Smooth muscle cell (in vitro differentiated cells): ENCODE data around the gene GNA14. TPM values are rescaled to one million over a fixed set of nuclear protein-coding genes. Genes with fewer than 3 reads are reported as not detected.

ENCODE experiments used
- DNase-seq: peaks from one replicate; lab custom pipeline; 2025; ENCODE audit not compliant: unreplicated experiment; lab: John Stamatoyannopoulos, UW
- H2AFZ ChIP-seq: fragments of 200-600 bp; sonication (generic); 2 replicates; pipeline ENCODE4 v1.6.0; 2016; ENCODE audit warnings: antibody characterized with exemption, low read depth, mild to moderate bottlenecking
- H3F3A ChIP-seq: fragments of 200-600 bp; sonication (generic); 2 replicates; pipeline ENCODE4 v1.6.0; 2017; ENCODE audit warnings: antibody characterized with exemption, low read depth
- H3K27ac ChIP-seq: fragments of 200-600 bp; sonication (generic); 2 replicates; pipeline ENCODE4 v1.5.1; 2016; ENCODE audit warnings: low read depth, mild to moderate bottlenecking
- H3K27me3 ChIP-seq: fragments of 200-600 bp; sonication (generic); 2 replicates; pipeline ENCODE4 v1.6.1; 2016; ENCODE audit warnings: low read depth, mild to moderate bottlenecking
- H3K36me3 ChIP-seq: fragments of 200-600 bp; sonication (generic); 2 replicates; pipeline ENCODE4 v1.5.1; 2016; ENCODE audit warnings: low read depth
- H3K4me1 ChIP-seq: fragments of 200-600 bp; sonication (generic); 2 replicates; pipeline ENCODE4 v1.5.1; 2016; ENCODE audit warnings: low read depth
- H3K4me2 ChIP-seq: fragments of 200-600 bp; sonication (generic); 2 replicates; pipeline ENCODE4 v1.6.0; 2016; ENCODE audit warnings: mild to moderate bottlenecking
- H3K4me3 ChIP-seq: fragments of 200-600 bp; sonication (generic); 2 replicates; pipeline ENCODE4 v1.5.1; 2016; ENCODE audit warnings: mild to moderate bottlenecking
- H3K79me2 ChIP-seq: fragments of 200-600 bp; sonication (generic); 2 replicates; pipeline ENCODE4 v1.6.0; 2016; ENCODE audit warnings: low read depth, mild to moderate bottlenecking
- H3K9ac ChIP-seq: fragments of 200-600 bp; sonication (generic); 2 replicates; pipeline ENCODE4 v1.6.0; 2016; ENCODE audit warnings: low read depth
- H3K9me3 ChIP-seq: fragments of 200-600 bp; sonication (generic); replicated peaks from 2 replicates; pipeline ENCODE4 v1.5.1; 2016; ENCODE audit warnings: low read depth
- H4K20me1 ChIP-seq: fragments of 200-600 bp; sonication (generic); 2 replicates; pipeline ENCODE4 v1.6.0; 2016; ENCODE audit warnings: low read depth
- CTCF ChIP-seq: fragments of 200-600 bp; sonication (generic); IDR thresholded peaks from 2 replicates; pipeline ENCODE4 v1.5.1; 2017; ENCODE audit warnings: borderline replicate concordance, mild to moderate bottlenecking, antibody characterized with exemption; ENCODE audit not compliant: insufficient read depth, poor library complexity, severe bottlenecking
- WGBS: methylation state at CpG from one replicate; pipeline ENCODE4 v1.1.7; 2016; ENCODE audit warnings: low lambda C conversion rate; 5-methylcytosine and 5-hydroxymethylcytosine counted together
- polyA plus RNA-seq: library from polyadenylated mRNA; unstranded; fragments of >200 nt; fragmentation: Nextera tagmentation; extraction: Ambion mirVana; gene quantifications from 2 replicates; pipeline ENCODE4 v1.2.1, GENCODE V29; 2016
- total RNA-seq: library from RNA; depleted of rRNA; stranded (reverse); fragments of >200 nt; gene quantifications from 2 replicates; pipeline ENCODE4 v1.2.3, GENCODE V29; 2014

The GNA14 gene
- total and polyA plus RNA-seq, 2 experiments from 2014 or later = 1.6 to 10.2 TPM

GRCh38 chr9:77561331-77562018 lies 86.6 kb downstream of the GNA14 start:
- DNase-seq = no peak
- Histone ChIP-seq H2AFZ (no peak overlapping the region), H3K4me3 (no peak overlapping the region), H3K4me1 (peaks cover 3% of the 10 kb centered on the region), H3K9me3 (no peaks in the 10 kb centered on the region), H3F3A (no peaks in the 10 kb centered on the region), H3K27ac (no peak overlapping the region), H3K79me2 (no peaks in the 10 kb centered on the region), H3K27me3 (no peaks in the 10 kb centered on the region), H3K9ac (no peak overlapping the region), H3K4me2 (no peak overlapping the region), H4K20me1 (no peaks in the 10 kb centered on the region), H3K36me3 (no peaks in the 10 kb centered on the region)
- 94% methylated on average over 2 of the region's 2 CpGs for WGBS
- no peak for TF ChIP-seq CTCF

GRCh38 chr9:77556396-77556795 lies 91.7 kb downstream of the GNA14 start:
- Histone ChIP-seq H3K4me3 (no peak overlapping the region), H4K20me1 (no peaks in the 10 kb centered on the region), H3K27ac (no peak overlapping the region), H3K4me1 (no peaks in the 10 kb centered on the region), H3F3A (peaks cover 5% of the 10 kb centered on the region), H3K79me2 (no peaks in the 10 kb centered on the region), H3K36me3 (no peaks in the 10 kb centered on the region), H3K9me3 (no peaks in the 10 kb centered on the region), H3K4me2 (no peak overlapping the region), H2AFZ (no peak overlapping the region), H3K9ac (no peak overlapping the region), H3K27me3 (no peaks in the 10 kb centered on the region)
- TF ChIP-seq CTCF = no peak
- WGBS = 58% methylated on average over 1 of the region's 1 CpG
- no peak for DNase-seq

GRCh38 chr9:77554586-77555105 lies 93.5 kb downstream of the GNA14 start:
- H3K9ac ChIP-seq = no peak overlapping the region
- no peak for DNase-seq

More at GRCh38 chr9:77554586-77555105, 93.5 kb downstream of the GNA14 start:
- WGBS = 24% methylated on average over 2 of the region's 2 CpGs
- Histone ChIP-seq H2AFZ (no peak overlapping the region), H3F3A (peaks cover 5% of the 10 kb centered on the region), H3K27ac (peak overlapping the region; percentile 26), H3K9me3 (no peaks in the 10 kb centered on the region), H3K79me2 (no peaks in the 10 kb centered on the region), H3K27me3 (no peaks in the 10 kb centered on the region), H3K36me3 (no peaks in the 10 kb centered on the region), H4K20me1 (no peaks in the 10 kb centered on the region), H3K4me3 (no peak overlapping the region), H3K4me1 (no peaks in the 10 kb centered on the region), H3K4me2 (peak overlapping the region; percentile 64)
- no peak for TF ChIP-seq CTCF
